ENCODE results near the gene ZNF496.

The ZNF496 gene

DNA sequence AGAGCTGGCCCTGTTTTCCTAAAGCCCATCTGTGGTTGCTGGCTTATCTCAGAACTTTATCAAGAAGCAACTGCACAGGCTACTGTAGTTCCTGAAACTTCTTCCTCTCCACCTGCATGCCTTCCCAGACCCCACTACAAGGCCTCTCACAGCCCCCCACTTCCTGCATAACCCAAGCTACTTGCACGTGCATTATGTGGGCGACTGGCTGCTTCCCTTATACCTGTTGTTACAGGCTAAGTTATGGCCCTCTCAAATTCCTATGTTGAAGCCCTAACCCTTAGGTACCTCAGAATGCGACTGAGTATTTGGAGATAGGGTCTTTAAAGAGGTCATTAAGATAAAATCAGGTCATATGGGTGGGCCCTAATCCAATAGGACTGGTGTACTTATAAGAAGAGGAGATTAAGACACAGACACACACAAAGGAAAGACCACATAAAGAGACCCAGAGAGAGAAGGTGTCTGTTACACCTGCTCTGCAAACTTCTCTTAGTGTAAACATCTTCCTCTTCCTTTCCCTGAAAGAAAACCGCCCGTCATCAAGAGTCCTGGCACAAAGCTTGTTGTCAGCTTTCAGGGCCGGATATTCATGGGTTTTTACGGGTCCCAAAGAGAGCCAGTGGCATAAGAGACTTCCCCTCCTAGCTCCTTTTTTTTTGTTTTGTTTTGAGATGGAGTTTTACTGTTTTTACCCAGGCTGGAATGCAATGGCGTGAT is 5.1 kb downstream of the ZNF496 start:
- no peak for DNase-seq (ENCODE audit: low spot score)

- DNase-seq (ENCODE audit: low spot score): no peak
Observed at GRCh38 chr1:247324923-247325322, 6.7 kb downstream of the ZNF496 start.

- no peak for DNase-seq (ENCODE audit: low spot score)
Observed at GRCh38 chr1:247324204-247324787, 7.4 kb downstream of the ZNF496 start.

GRCh38 chr1:247322849-247323586 is 8.6 kb downstream of the ZNF496 start:
- DNase-seq (ENCODE audit: low spot score): no peak

DNA sequence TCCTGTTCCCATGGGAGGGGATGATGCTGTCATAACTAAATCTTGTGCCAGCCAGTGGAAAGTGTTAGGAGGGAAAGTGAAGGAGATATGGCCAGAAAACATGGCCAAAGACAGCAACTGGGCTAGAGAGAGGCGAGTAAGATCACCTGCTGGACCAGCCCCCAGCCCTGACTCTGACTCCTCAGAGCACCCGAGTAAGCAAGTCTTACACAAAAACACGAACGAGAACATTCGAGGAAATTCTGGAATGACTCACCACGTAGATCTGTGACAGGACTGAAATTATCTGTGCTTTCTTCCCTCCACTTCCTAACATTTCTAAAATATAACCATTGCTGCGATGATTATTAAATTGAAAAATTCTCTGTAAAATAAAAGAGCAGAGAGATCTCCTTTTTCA is 9.2 kb downstream of the ZNF496 start:
- DNase-seq (ENCODE audit: low spot score): no peak

DNA sequence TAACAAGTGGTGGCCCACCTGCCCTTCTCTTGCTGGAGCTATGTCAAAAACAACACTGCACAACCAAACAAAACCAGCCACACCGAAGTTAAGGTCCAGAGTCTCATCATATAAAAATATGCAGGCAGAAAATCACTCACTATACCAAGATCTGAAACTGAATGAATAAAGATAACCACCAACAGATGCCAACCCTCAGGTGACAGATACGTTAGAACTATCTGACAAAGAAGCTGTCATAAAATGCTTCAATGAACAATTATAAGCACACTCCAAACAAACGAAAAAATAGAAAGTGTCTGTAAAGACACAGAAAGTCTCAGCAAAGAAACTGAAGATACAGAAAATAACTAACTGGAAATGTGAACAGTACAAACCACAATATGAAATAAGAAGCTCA is 14.0 kb downstream of the ZNF496 start:
- no peak for DNase-seq (ENCODE audit: low spot score)

GRCh38 chr1:247316590-247317197 is 15.0 kb downstream of the ZNF496 start:
- no peak for DNase-seq (ENCODE audit: low spot score)

DNA sequence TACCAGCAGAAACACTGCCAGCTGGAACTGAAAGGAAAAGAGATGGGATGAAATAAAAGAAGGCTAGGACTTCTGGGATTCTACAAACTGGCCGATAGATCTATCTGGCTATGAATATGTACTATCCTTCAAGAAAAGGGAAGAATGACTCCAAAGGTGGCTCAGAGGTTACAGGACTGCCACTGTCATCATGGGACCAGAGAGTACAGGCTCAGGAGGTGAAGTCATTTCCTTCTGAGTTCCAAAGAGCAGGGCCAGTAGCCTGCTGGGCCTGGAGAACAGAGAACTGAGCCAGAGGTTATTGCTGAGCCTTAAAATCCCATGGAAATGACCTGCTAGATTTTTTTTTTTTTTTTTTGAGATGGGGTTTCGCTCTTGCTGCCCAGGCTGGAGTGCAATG is 27.6 kb downstream of the ZNF496 start:
- no peak for DNase-seq (ENCODE audit: low spot score)

GRCh38 chr1:247303216-247303615 is 28.5 kb downstream of the ZNF496 start:
- no peak for DNase-seq (ENCODE audit: low spot score)

GRCh38 chr1:247301176-247301540 is 30.5 kb downstream of the ZNF496 start:
- no peak for DNase-seq (ENCODE audit: low spot score)

- no peak for DNase-seq (ENCODE audit: low spot score)
Observed at GRCh38 chr1:247300491-247301175, 31.0 kb downstream of the ZNF496 start.

DNA sequence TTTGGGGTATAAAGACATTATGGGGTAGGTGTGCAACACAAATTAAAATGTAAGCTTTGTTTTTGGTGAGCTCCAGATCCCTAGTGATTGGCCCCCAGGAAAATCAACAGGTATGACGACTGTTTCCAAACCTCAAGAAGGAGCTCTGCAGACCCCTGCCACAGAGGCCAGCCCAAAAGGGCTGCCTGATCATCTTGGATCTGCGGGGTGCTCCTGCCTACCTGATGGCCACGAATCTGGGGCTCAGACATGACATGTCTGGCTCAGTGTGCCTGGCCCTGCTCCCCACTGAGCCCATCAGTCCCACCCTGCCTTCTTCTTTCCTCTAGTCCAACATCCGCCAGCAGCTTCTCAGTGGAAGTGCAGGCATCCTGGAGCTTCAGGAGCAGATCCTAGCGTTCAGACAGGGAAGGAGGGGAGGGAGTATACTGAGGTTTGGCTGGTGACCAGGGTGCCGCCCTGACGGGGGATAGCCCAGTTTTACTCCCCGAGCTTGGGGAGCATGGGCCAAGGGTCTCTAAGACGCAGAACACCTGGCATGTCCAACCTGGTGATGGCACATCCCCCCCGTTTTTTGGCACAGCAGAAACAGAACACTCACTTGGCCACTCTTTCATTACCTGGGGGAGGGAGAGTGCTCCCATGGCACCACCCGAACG is 31.8 kb downstream of the ZNF496 start:
- DNase-seq (ENCODE audit: low spot score): no peak

DNA sequence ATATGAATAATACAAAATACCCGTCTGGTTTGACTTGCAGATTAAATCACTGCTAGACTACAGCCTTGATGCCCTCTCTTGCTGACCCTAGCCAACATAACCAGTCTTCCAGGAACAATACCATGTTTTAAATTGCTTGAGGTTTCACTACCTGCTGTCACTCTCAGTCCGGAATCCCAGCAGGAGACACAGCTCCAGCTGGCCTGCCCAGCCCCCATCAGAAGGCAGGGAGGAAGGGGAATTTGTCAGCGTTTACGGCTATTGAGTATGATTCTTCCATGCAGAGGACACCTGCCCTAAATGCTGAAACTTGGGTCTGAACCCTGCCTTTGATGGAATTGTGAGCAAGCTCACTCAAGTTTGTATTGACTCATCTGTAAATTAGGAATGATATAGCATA is 33.0 kb downstream of the ZNF496 start:
- DNase-seq (ENCODE audit: low spot score): no peak

- DNase-seq (ENCODE audit: low spot score): no peak
Observed at GRCh38 chr1:247298124-247298481, 33.6 kb downstream of the ZNF496 start.

DNA sequence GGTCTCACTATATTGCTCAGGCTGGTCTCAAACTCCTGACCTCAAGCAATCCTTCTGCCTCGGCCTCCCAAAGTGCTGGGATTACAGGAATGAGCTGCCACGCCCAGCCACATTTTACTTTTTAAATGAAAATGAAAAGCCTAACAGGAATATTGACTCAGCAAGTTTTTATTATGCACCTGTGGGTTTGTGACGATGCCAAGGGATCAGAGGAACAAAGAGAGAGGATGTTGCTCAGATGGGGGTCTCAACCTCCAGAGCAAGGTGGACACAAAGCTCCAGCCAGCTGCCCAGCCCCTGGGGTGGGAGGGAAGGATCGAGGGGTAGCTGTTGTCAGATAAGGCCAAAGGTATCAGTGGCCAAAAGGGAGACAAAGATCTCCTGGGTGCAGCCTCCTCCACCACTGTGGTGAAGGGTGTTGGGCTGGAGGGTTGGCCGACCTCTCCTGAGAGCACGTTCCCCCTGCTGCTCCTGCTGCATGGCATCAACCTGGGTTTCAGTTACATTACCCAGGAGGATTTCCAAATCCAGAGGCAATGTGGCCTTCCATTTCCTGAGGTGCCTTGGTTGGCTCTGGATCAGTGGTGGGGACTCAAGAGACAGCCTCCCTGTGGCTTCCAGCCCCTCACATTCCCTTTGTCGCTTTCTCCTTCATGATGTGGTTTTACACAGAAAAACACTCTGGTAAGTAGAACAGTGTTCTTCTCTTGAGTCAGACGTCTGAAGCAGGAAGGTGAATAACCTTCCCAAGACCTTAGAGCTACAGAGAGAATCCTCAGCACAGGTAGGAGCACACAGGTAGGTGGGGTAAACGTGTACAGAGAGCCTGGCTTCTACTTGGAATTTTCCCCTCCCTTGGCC is 34.2 kb downstream of the ZNF496 start:
- DNase-seq (ENCODE audit: low spot score): no peak

DNA sequence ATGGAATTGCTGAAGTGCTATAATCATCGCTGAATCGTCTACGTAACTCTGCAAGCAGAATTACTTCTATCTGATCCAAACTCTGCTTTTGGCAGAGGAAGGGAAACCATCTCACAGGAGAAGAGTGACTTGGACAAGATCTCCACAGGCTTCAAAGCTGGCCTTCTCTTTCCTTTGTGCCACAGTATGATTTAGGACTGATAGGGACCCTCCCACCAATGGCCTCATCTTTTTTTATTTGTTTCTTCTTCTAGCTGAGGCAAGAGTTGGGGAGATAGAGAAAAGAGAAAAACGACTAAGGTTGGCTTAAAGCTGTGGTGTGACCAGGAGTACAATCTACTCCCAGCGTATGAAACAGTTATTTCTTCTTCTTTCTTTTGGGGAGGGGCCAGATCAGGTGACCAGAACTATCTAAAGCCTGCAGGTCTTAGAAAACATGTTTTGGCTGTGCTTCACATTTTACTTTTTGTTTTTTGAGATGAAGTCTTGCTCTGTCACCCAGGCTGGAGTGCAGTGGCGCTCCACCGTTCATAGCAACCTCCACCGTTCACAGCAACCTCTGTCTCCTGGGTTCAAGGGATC is 35.0 kb downstream of the ZNF496 start:
- no peak for DNase-seq (ENCODE audit: low spot score)

GRCh38 chr1:247295746-247296145 is 35.9 kb downstream of the ZNF496 start:
- DNase-seq (ENCODE audit: low spot score): no peak

DNA sequence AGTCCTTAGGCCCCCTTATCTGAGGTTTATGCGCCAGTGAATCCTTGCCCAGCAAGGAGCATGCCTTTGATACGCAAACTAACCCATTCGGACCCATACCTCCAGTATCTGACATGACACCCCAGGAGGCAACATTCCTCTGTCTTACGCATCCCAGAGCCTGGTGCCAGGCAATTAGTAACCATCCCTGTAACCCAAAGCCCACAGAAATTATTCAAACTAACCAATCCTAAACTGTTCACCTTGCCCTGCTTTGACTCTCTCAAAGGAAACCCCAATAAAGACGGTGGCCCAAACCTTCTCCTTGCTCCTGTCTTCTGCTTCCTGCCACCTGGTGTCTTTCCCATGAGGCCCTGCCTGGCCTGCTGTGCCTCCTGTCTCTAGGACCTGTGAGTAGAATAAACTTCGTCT is 36.4 kb downstream of the ZNF496 start:
- no peak for DNase-seq (ENCODE audit: low spot score)

DNA sequence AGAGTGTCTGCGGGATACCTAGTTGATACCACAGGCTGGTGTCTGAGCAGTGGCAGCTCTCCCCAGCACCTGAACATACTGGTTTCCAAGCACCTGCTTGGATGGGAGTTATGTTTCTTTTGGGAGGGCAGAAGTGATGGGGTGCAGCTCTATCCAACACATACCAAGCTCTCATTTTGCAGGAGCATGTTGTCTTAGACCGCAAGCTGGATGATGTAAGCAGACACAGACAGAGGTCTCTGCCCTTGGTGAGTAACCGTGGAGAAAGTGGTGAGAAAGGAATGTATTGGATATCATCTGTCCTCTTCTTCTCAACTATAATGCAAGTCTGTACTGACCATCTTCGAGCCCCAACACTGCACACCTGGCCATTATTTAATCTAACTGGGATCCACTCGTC is 37.4 kb downstream of the ZNF496 start:
- DNase-seq (ENCODE audit: low spot score): no peak

DNA sequence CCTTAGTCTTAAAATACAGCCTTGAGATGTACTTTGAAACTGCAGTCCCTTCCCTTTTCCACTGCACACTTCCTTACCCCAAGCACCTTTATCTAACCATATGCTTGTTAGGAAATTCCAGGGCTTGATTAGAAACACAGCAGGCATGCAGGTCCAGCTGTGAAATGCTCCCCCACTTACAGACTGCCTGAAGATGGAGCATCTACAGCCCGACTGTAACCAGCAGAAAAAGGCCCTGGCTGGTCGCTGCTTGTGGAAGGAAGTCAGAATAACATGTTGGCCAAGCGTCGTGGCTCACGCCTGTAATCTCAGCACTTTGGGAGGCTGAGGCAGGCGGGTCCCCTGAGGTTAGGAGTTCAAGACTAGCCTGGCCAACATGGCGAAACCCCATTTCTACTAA is 38.6 kb downstream of the ZNF496 start:
- DNase-seq (ENCODE audit: low spot score): no peak
